Common myeloid progenitor, CD34-positive (primary cell): ENCODE data around the gene PRKAG1.

Source experiments
- CTCF ChIA-PET: fragments of 350-600 bp; sonication (Branson Sonifier 250); formaldehyde crosslinking; loops from one replicate; lab custom pipeline; 2021; ENCODE audit warnings: antibody characterized with exemption; lab: Charles Lee
- POLR2A ChIA-PET: fragments of 350-600 bp; sonication (Branson Sonifier 250); formaldehyde crosslinking; loops from one replicate; lab custom pipeline; 2021; ENCODE audit warnings: antibody characterized with exemption; lab: Charles Lee
- DNase-seq, 3 donors: peaks; one replicate each; pipeline versions ENCODE4 v3.0.0 to v3.0.0-alpha.2; 2013
- H3K27ac ChIP-seq, 2 experiments: 1 replicate in 1 of 2; 2 replicates in 1 of 2; pipeline ENCODE4 v1.7.0; 2013; ENCODE audit warnings: inconsistent platforms in 2 of 2, low read length in 2 of 2, mild to moderate bottlenecking in 2 of 2, low read depth in 1 of 2, moderate library complexity in 1 of 2; ENCODE audit not compliant: severe bottlenecking in 2 of 2, insufficient read depth in 1 of 2, poor library complexity in 1 of 2
- H3K27me3 ChIP-seq, 5 experiments: replicated peaks in 2 of 5; 1 replicate in 3 of 5; 2 replicates in 2 of 5; pipeline versions ENCODE4 v1.6.1 to v1.7.0; 2013; ENCODE audit warnings: low read length in 4 of 5, mild to moderate bottlenecking in 2 of 5, moderate library complexity in 2 of 5, inconsistent platforms in 1 of 5; ENCODE audit not compliant: insufficient read depth in 5 of 5, control insufficient read depth in 4 of 5
- H3K36me3 ChIP-seq, 4 experiments: 1 replicate in 2 of 4; 2 replicates in 2 of 4; pipeline versions ENCODE4 v1.6.1 to v1.7.0; 2013; ENCODE audit warnings: low read length in 3 of 4, control low read depth in 1 of 4, mild to moderate bottlenecking in 1 of 4; ENCODE audit not compliant: control insufficient read depth in 4 of 4, insufficient read depth in 4 of 4
- H3K4me1 ChIP-seq, 4 experiments: 1 replicate in 3 of 4; 2 replicates in 1 of 4; pipeline versions ENCODE4 v1.6.1 to v1.7.1; 2013; ENCODE audit warnings: low read length in 3 of 4, mild to moderate bottlenecking in 3 of 4, control low read depth in 1 of 4, inconsistent platforms in 1 of 4, moderate library complexity in 1 of 4; ENCODE audit not compliant: control insufficient read depth in 4 of 4, insufficient read depth in 4 of 4; ENCODE audit errors: control extremely low read depth in 1 of 4
- H3K4me3 ChIP-seq, 7 experiments: 1 replicate in 4 of 7; 2 replicates in 3 of 7; pipeline versions ENCODE4 v1.5.1 to v1.7.0; 2013; ENCODE audit warnings: mild to moderate bottlenecking in 7 of 7, low read length in 6 of 7, moderate library complexity in 6 of 7, inconsistent platforms in 2 of 7, low read depth in 2 of 7, control low read depth in 1 of 7; ENCODE audit not compliant: insufficient read depth in 4 of 7, control insufficient read depth in 1 of 7; ENCODE audit errors: extremely low read depth in 1 of 7
- H3K9me3 ChIP-seq, 5 experiments: 1 replicate in 4 of 5; 2 replicates in 1 of 5; pipeline versions ENCODE4 v1.6.1 to v1.7.1; 2013; ENCODE audit warnings: low read length in 4 of 5, mild to moderate bottlenecking in 2 of 5, inconsistent platforms in 1 of 5, low read depth in 1 of 5, moderate library complexity in 1 of 5; ENCODE audit not compliant: control insufficient read depth in 4 of 5, insufficient read depth in 2 of 5; ENCODE audit errors: control extremely low read depth in 1 of 5
- WGBS: methylation state at CpG from one replicate; pipeline ENCODE4 v1.1.5; 2013; ENCODE audit not compliant: insufficient coverage; 5-methylcytosine and 5-hydroxymethylcytosine counted together

PRKAG1 gene

DNA sequence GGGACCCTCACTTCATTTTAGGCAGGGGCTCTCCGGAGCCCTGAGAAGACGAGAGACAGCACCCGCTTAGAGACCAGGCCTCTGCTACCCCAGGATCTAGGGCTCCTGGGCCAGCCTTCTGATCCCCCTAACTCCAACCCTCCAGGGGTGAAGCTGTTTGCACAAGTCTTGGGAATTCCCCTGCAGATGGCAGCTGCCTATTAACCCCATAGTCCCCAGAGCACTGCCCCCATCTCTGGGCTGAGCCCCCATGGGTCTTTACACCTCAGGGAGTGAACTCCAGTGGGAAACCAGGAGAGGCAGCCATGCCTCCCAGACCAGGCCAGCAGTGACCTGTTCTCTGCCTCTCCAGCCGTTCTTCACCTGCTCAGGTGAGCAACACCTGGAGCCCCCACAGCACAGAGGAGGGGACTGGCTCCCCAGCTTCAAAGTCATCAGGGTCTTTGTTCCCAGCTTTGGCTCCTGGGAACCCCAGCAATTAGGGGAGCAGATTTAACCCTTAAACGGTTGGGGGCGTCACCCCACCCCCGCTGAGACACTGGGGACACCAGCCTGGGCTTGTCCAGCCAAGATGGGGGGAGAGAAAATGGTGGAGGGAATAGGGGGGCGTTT lies 49.3 kb downstream of the PRKAG1 start:
- Histone ChIP-seq H3K9me3 (no peaks in the 10 kb centered on the region), H3K4me1 (peaks cover 0 to 55% (median 41%) of the 10 kb centered on the region in 4 experiments), H3K36me3 (no peaks in the 10 kb centered on the region), H3K4me3 (no peak overlapping the region), H3K27ac (no peak overlapping the region), H3K27me3 (peaks cover 0 to 58% (median 37%) of the 10 kb centered on the region in 5 experiments)
- WGBS: 60% methylated on average over 5 of the region's 8 CpGs
- ChIA-PET CTCF (interaction anchor here (1.2 to 75.7 kb wide), 4 partner anchors 21 to 80 kb away, joined by 3 to 1637 read pairs (median 290); partner anchors contain the start of genes ARF3, DDN, FKBP11 and WNT1), POLR2A (interaction anchor here (1.3 to 1.4 kb wide), 2 partner anchors 12 to 25 kb away, joined by 4 to 8 read pairs; partner anchors contain the start of gene ARF3)
- DNase-seq: peak in 1 of 3 donors; percentile 30

DNA sequence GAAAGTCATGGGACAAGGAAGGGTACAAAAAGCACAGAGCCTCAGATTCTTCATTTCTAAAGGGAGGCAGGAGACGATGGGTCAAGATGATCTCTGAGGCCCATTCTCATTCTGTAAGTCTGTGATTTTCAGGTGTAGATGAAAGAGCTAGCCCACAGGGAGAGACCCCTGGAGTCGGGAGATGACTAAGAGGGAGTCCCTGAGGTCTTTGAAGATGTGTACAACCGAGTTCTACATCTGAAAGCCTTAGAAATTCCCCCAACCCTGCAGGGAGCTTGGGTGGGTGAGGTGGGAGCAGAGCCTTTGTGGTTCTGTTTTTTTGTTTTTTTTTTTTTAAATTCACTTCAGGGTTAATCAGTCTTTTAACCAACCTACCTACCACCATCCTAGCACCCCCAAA lies 50.1 kb downstream of the PRKAG1 start:
- H3K9me3 ChIP-seq: no peaks in the 10 kb centered on the region
- no peak overlapping the region for H3K27ac ChIP-seq
- WGBS: 95% methylated on average over 3 of the region's 3 CpGs
- ChIA-PET POLR2A (no interaction called here), CTCF (interaction anchor here (1.2 to 75.7 kb wide), 5 partner anchors 22 to 79 kb away, joined by 3 to 1637 read pairs (median 4); partner anchors contain the start of genes ARF3, DDN, FKBP11 and WNT1)
- no peak for DNase-seq
- H3K27me3 ChIP-seq: peaks cover 0 to 50% (median 34%) of the 10 kb centered on the region in 5 experiments
- peaks cover 0 to 48% (median 39%) of the 10 kb centered on the region in 4 experiments for H3K4me1 ChIP-seq
- no peak overlapping the region for H3K4me3 ChIP-seq
- H3K36me3 ChIP-seq: no peaks in the 10 kb centered on the region

DNA sequence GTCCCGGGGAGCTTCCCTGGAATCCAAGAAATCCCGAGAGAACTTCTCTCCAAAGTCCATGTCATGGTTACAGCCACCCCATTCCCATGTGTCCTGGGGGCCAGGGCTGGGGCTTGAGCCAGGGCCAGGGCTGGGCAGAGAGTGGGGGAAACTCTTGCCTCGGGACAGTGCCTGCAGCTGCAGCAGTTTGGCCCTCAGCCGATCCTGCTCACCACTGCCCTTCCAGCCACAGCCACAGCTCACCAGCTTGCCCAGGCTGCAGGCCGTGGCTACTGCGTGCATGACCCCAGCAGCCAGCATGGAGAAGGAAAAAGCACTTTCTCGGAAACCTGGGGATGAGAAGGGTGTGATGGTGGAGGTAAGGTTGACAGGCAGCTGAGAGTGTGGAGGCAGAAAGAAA lies 50.6 kb downstream of the PRKAG1 start:
- ChIA-PET POLR2A (no interaction called here), CTCF (interaction anchor here (0.8 to 75.7 kb wide), 5 partner anchors 23 to 78 kb away, joined by 3 to 1637 read pairs (median 4); partner anchors contain the start of genes ARF3, DDN, FKBP11 and WNT1)
- no peak overlapping the region for H3K27ac ChIP-seq
- H3K4me1 ChIP-seq: peaks cover 0 to 43% (median 38%) of the 10 kb centered on the region in 4 experiments
- no peaks in the 10 kb centered on the region for H3K36me3 ChIP-seq
- no peaks in the 10 kb centered on the region for H3K9me3 ChIP-seq
- peaks cover 0 to 45% (median 30%) of the 10 kb centered on the region in 5 experiments for H3K27me3 ChIP-seq
- no peak for DNase-seq
- WGBS: 82% methylated on average over 2 of the region's 7 CpGs
- H3K4me3 ChIP-seq: no peak overlapping the region

DNA sequence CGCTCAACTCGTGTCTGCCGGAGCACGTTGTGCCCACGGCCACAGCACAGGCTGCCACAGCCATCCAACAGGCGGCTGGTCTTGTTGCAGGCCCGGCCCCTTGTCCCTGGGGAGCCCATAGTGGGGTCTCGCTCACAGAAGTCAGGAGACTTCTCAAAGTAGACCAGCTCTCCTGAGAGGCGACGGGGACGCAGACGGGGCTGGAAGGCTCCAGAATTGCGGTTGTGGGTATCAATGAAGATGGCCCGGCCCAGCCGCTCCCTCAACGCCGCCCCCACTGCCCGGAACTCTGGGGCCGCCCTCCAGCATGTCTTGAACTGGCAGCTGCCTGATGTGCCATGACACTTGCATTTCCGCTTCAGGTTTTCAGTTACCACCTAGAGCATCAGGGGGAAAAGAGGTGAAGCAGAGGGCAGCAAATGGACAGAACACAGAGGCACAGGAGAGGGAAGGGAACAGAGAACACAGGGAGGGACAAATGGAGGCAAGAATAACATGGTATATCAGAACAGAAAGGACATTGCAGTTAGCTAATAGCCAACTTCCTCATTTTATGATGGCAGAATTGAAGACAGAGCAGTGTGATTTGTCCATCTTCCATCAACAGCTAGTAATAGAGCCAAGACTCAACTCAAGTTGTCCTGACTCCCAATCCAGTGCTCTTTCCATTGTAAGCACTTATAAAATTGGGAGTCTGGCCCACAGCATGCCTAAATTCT lies 52.2 kb downstream of the PRKAG1 start:
- no peak overlapping the region for H3K27ac ChIP-seq
- 90% methylated on average over 15 of the region's 20 CpGs for WGBS
- POLR2A ChIA-PET: interaction anchor here (0.8 to 1.8 kb wide), 3 partner anchors 9 to 30 kb away, joined by 3 to 4 read pairs (median 3); partner anchors contain the start of genes ARF3 and WNT1
- no peaks in the 10 kb centered on the region for H3K36me3 ChIP-seq
- no peaks in the 10 kb centered on the region for H3K9me3 ChIP-seq
- H3K4me1 ChIP-seq: peaks cover 0 to 26% (median 21%) of the 10 kb centered on the region in 4 experiments
- CTCF ChIA-PET: interaction anchor here (1.8 to 75.7 kb wide), 3 partner anchors 24 to 74 kb away, joined by 4 to 1637 read pairs (median 578); partner anchors contain the start of genes ARF3, DDN, FKBP11 and WNT1
- DNase-seq: peak in 2 of 3 donors; percentile 42 to 47
- no peak overlapping the region for H3K4me3 ChIP-seq
- peaks cover 0 to 32% (median 18%) of the 10 kb centered on the region in 5 experiments for H3K27me3 ChIP-seq

DNA sequence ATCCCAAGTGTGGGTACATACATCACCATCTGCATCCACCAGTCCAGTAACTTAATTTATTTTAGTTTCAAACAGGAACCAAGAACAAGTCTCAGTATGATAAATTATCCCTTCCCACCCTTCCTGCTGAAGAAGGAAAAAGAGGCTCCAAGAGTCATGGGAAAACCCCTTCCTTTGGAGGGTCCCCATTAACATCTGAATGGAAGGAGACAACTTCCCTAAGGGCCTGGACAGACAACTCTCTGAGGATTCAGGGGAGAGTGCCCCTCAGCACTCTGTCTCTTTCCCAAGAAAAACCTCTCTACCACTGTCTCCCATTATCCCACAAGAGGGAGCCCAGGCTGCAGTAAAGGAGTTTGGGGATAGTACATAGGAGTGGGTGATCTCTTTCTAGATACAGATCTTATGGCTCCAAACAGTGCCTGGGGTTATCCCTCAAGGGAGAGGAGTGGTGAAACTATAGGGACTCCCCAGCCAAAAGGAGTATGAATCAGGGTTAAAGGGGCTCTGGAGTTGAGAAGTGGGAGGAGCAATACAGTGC lies 53.2 kb downstream of the PRKAG1 start:
- CTCF ChIA-PET: interaction anchor here (23.6 to 75.7 kb wide), 2 partner anchors 25 to 26 kb away, joined by 578 to 1637 read pairs; partner anchors contain the start of genes ARF3, DDN, FKBP11 and WNT1
- DNase-seq: no peak
- no peaks in the 10 kb centered on the region for H3K9me3 ChIP-seq
- no peak overlapping the region for H3K27ac ChIP-seq
- no peaks in the 10 kb centered on the region for H3K36me3 ChIP-seq
- peaks cover 0 to 22% (median 9%) of the 10 kb centered on the region in 5 experiments for H3K27me3 ChIP-seq
- H3K4me3 ChIP-seq: no peak overlapping the region
- H3K4me1 ChIP-seq: peaks cover 0 to 17% (median 11%) of the 10 kb centered on the region in 4 experiments
- POLR2A ChIA-PET: interaction anchor here (1.8 kb wide), 1 partner anchor 8 kb away, joined by 4 read pairs; the partner anchor contains the start of gene ARF3

DNA sequence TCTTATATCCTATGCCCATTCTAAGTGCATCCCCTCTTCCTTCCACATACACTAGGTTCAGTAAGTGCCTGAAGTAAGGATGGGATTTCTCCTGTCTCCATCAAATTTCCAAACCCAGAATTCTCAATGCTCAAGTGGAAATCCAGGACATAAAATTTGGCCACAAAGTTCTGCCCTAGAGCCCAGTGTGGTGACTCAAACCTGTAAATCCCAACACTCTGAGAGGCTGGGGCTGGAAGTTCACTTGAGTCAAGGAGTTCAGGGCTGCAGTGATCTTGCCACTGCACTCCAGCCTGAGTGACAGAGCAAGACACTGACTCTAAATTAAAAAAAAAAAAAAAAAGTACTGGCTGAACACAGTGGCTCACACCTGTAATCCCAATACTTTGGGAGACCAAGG lies 56.8 kb downstream of the PRKAG1 start:
- Histone ChIP-seq H3K36me3 (no peaks in the 10 kb centered on the region), H3K27ac (no peak overlapping the region), H3K4me3 (no peak overlapping the region), H3K9me3 (no peaks in the 10 kb centered on the region), H3K4me1 (peaks cover 7 to 19% (median 11%) of the 10 kb centered on the region in 4 experiments), H3K27me3 (peaks cover 0 to 3% (median 0%) of the 10 kb centered on the region in 5 experiments)
- no peak for DNase-seq
- CTCF ChIA-PET: interaction anchor here (47.1 to 75.7 kb wide), 2 partner anchors 7 to 22 kb away, joined by 1637 read pairs; partner anchors contain the start of genes ARF3, DDN, FKBP11 and WNT1
- POLR2A ChIA-PET: interaction anchor here (0.6 kb wide), 1 partner anchor 263 kb away, joined by 3 read pairs; no protein-coding TSS in a partner anchor
